GM19395 (cell line): ENCODE results near the gene ST6GALNAC2.

Source experiments
- ATAC-seq: cut with Tn5 transposase; IDR thresholded peaks from one replicate; pipeline ENCODE4 v1.9.1; 2021; ENCODE audit warnings: mild to moderate bottlenecking, moderate library complexity; ENCODE audit not compliant: unreplicated experiment

ST6GALNAC2 gene

GRCh38 chr17:76599694-76600460 is 14.2 kb upstream of the ST6GALNAC2 start:
- ATAC-seq: no peak

- no peak for ATAC-seq
Observed at GRCh38 chr17:76598004-76598439, 12.4 kb upstream of the ST6GALNAC2 start.

GRCh38 chr17:76597156-76598003 is 11.7 kb upstream of the ST6GALNAC2 start:
- no peak for ATAC-seq

GRCh38 chr17:76594690-76595089 is 9.0 kb upstream of the ST6GALNAC2 start:
- ATAC-seq: no peak

GRCh38 chr17:76593959-76594358 is 8.3 kb upstream of the ST6GALNAC2 start:
- no peak for ATAC-seq

- ATAC-seq: no peak
Observed at GRCh38 chr17:76593384-76593826, 7.7 kb upstream of the ST6GALNAC2 start.

GRCh38 chr17:76588182-76588581 is 2.5 kb upstream of the ST6GALNAC2 start:
- no peak for ATAC-seq

- ATAC-seq: no peak
Observed at GRCh38 chr17:76586741-76587487, 1.3 kb upstream of the ST6GALNAC2 start.

GRCh38 chr17:76585033-76585648 is 519 bp downstream of the ST6GALNAC2 start:
- no peak for ATAC-seq

- no peak for ATAC-seq
Observed at GRCh38 chr17:76584427-76585032, 1.1 kb downstream of the ST6GALNAC2 start.

GRCh38 chr17:76582660-76583059 is 3.0 kb downstream of the ST6GALNAC2 start:
- no peak for ATAC-seq

GRCh38 chr17:76581515-76581914 is 4.1 kb downstream of the ST6GALNAC2 start:
- no peak for ATAC-seq

- ATAC-seq: no peak
Observed at GRCh38 chr17:76579281-76579680, 6.4 kb downstream of the ST6GALNAC2 start.

GRCh38 chr17:76578376-76578775 is 7.3 kb downstream of the ST6GALNAC2 start:
- ATAC-seq: no peak

- ATAC-seq: no peak
Observed at GRCh38 chr17:76577876-76578275, 7.8 kb downstream of the ST6GALNAC2 start.

GRCh38 chr17:76576189-76576588 is 9.5 kb downstream of the ST6GALNAC2 start:
- ATAC-seq: no peak

GRCh38 chr17:76575570-76575969 is 10.1 kb downstream of the ST6GALNAC2 start:
- ATAC-seq: no peak

GRCh38 chr17:76574166-76574565 is 11.5 kb downstream of the ST6GALNAC2 start:
- no peak for ATAC-seq

GRCh38 chr17:76573096-76573495 is 12.6 kb downstream of the ST6GALNAC2 start:
- no peak for ATAC-seq

GRCh38 chr17:76572201-76572910 is 13.3 kb downstream of the ST6GALNAC2 start:
- ATAC-seq: no peak
